ENCODE results near the gene SELENOH.

The SELENOH gene

DNA sequence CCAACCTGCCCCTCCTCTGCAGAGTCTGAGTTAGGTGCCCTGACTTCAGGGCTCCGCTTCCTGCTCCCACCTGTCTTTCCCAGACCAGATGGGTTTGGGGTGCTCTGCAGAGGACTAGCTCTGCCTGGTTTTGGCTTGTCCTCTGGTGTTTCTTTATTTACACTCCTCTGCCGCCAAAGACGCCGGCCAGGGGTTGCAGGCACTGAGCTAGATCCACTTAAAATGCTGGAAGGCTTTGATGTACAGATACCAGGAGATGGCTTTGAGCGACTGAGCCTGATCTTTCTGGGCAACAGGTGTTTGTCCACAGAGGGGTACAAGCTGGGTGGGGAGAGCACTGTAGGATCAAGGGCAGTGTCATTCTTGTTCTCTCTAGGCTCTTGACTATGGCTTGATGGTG, 3.9 kb downstream of the SELENOH start:
- no peak for DNase-seq (ENCODE audit: low read depth in 2 of 2, low spot score in 1 of 2)

DNA sequence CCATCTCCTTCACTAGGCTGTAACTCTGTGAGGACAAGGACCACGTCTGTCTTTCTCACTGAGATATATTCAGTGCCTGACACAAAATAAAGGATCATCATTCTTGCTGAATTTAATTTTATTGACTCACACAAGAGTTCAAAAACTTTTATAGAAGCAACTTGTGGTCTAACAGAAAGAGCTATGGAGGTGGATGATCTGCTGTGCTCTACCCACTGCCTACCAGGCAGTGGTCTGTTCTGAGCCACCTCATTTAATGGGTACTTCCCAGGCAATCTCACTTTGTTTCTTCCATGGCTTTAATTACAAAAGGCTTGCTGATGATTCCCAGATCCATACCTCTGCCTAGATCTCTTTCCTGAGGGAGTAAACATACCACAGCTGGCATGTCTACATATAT, 5.6 kb downstream of the SELENOH start:
- no peak for DNase-seq (ENCODE audit: low read depth in 2 of 2, low spot score in 1 of 2)

DNA sequence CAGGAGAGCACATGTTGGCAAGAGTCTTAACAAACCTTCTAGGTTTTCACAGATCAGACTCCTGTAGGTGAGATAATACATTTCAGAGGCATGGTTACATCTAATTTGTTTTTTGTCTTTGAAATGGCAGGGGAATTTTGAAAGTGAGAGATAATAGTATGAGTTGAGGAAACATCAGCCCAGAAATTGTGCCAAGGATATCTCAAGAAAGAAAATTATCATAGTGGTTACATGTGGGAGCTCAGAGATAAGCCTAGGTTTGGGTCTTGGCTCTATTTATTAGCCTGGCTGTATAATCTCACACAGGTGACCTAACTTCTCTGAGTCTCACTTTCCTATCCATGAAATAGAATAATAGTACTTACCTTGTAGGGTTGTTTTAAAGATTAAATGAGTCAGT, 9.9 kb downstream of the SELENOH start:
- DNase-seq (ENCODE audit: low read depth in 2 of 2, low spot score in 1 of 2), result no peak

DNA sequence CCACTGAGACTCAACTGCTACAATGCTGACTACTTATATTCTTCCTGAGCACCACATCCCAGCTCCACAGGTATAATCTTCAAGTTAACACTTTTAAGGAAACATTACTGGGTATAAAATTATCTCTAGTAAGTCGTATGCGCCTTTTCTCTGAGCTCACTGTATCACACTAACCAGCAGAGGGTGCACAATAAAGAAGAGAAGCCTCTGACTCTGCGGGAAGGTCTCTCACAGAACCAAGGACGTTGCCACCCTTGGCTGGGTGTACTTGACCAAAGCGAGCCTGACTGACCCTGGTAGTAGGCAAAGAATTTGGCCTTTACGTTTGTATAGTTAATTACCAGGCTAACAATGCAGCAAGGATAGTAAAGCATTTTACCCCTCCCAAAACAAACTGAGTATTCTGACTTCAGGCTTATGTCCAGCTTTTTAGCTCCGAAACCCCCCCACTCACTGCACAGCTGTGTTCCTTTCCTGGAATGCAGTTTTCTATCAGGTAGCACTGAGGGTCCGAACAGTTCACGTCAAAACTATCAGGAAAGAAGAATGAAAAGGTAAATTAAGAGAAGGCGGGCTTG, 10.5 kb downstream of the SELENOH start, which contains the start of gene BTBD18:
BTBD18 (minus strand) TSS at position 144 of the 578 bp plus-strand sequence. CDS start 631 bp downstream, outside the sequence.
- DNase-seq (ENCODE audit: low read depth in 2 of 2, low spot score in 1 of 2), result no peak

DNA sequence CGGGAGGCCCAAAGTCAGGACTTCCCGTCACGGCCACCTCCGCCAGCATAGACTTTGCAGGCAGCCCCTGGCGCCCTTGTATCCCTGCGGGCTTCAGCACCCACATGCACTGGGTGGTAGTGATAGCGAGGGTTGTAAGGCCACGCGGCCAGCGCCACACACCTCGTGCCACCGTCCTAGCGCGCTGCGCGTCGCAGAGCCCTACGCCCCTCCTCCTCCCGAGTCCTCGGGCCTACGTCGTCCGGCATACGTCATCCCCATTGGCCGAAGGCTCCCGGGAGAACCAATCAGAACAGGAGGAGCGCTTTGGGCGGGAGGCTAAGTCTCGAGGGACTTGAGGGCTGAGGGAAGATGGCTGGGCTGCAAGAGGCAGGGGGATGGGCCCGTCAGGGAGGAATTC, 11.7 kb downstream of the SELENOH start:
- no peak for DNase-seq (ENCODE audit: low read depth in 2 of 2, low spot score in 1 of 2)

DNA sequence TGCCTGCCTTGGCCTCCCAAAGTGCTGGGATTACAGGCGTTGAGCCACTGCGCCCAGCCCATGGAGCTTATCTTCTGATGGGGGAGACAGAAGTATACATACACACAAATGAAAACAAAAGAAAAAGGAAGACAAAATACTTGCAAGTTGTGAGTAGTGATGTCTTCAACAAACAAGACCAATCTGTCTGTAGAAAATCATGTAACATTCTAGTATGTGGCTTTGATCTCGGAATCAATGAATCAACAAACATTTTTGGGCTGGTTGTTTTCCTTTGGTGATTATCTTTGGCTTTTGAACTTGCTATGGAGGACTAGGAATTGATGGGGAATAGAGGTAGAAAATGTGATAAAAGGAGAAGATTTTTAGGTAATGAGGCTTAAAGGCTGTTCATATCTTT, 16.9 kb downstream of the SELENOH start:
- no peak for DNase-seq (ENCODE audit: low read depth in 2 of 2, low spot score in 1 of 2)

DNA sequence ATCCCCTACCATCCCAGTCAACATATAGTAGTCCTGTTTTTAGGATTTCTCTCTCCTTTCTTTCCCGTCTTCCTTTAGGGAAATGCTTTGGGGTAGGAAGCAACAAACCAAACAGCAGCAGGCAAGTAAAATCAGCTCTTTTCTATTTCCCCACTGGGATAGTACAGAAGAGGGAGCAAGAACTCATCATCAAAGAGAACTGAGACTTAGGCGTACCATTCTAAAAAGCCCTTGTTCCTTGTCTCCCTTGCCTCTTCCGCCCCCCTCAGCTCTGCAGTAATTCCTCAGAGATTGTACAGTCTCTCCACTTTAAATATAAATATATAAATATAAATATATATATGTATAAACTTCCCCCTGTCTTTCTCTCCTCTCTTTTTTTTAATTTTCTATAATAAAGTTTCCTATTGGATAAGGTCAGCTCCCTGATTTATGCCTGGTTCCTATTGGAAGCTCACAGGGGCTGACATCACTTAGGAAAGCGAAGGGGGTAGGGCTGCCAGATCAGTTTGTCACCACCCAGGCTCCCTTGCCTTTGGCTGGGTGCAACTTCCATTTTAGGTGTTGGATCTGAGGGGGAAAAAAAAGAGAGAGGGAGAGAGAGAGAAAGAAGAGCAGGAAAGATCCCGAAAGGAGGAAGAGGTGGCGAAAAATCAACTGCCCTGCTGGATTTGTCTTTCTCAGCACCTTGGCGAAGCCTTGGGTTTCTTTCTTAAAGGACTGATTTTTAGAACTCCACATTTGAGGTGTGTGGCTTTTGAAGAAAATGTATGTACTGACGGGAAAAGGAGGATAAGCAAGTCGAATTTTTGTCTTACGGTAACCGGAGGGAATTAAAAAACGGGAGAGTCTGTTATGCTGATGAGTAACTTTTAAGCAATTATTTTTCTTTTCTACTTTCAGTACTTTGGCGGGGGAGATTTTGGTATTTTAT, 20.3 kb downstream of the SELENOH start, which contains the start of gene CTNND1:
CTNND1 (plus strand) TSS at position 502 of the 934 bp plus-strand sequence. CDS start 29,677 bp downstream, outside the sequence.
- no peak for DNase-seq (ENCODE audit: low read depth in 2 of 2, low spot score in 1 of 2)

DNA sequence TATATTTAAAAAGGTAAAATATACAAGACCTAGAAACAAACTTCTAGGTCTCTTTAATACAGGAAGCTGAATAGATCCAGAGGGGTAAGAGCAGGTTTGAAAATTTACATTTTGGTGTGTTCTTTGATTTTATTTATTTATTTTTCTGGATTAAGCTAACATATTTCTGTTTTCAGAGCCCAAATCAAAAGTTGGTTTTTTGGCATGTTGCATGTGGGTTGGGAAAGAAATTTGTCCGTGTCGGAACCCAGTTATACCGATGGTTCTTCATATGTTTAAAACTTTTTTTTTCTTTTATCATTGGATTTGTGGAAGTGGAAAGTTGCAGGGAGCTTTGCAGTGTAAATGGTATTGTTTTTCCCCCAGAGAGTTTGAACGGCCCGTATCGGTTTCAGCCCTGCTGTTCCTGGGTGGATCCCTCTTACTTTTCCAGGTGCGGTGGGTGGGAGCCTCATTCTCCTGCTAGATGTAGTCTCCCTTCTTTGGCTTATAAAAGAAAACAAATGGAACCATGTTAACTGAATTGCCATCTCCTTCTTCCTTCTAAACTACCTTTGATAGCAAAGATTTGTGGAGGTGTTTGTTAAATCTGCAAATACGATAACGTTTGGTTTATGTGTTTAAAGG, 21.1 kb downstream of the SELENOH start:
- DNase-seq (ENCODE audit: low read depth in 2 of 2, low spot score in 1 of 2), result no peak

DNA sequence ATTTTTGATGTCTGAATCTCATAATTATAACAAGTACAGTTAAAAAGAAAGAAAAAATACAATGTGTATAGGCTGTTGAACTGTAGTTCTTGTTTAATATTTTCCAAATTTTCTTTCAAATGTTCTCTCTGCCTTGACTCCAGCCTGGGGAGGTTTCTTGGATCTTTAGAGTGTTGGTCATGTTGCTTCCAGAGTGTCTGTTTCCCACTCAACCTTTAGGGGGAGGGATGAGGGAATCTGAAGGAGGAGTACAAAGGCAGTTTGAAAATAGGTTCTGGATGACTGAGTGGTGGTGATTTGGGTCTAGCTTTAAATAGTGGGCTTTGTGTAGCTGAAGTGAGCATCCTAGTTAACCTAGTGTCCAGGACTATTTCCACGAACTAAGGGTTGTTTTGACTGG, 22.3 kb downstream of the SELENOH start:
- no peak for DNase-seq (ENCODE audit: low read depth in 2 of 2, low spot score in 1 of 2)

DNA sequence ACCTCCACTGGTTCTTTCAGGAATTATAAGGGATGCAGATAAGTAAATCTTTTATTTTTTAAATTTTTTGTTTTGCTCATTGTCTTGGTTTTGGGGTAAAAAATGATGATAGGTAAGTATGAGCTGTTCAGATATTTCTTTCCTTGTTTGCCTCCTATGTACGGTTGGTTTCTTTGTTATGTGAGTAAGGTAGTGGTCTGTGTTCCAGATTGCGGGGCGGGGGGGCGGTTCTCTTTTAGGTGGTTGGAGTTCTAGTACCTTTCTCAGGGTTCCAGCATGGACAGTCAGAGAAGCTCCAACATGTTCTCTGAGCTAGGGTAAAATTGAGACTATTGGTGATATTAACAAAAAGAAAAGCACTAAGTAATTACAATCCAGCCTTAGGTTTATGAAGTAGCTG, 22.7 kb downstream of the SELENOH start:
- DNase-seq (ENCODE audit: low read depth in 2 of 2, low spot score in 1 of 2), result no peak

DNA sequence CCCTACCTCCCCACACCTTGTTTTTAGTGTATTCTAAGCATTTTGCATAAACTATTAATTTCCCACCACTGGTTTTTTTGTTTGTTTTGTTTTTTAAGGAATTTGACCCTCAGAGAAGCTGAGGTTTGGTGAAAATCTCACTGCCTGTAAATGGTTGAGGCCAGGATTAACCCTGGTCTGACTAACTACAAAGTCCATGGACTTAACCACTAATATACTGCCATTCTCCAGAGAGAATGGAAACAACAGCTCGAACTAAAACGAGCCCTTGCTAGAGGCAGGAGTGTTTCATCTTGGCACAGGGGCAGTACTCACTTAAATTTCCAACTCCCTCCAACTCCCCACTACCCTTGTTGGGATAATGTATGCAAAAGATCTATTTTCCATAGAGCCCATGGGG, 23.3 kb downstream of the SELENOH start:
- DNase-seq (ENCODE audit: low read depth in 2 of 2, low spot score in 1 of 2), result no peak

DNA sequence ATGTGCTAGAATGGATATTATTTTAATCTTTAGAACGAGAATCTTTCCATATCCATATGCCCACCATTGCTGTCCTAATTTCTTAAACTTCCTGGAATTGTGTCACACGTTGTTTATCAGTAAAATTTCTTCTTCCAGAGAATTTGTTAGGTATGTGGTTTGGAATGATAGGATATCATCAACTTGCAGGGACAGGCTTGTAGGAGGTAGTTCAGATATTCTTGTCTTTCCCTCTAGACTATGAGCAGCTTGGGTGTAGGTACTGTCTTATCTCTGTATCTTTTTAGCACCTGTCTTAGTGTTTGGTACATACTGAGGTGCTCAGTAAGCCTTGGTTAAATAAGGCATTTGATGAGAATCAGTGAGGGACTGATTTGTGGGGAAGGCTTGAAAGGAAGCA, 23.7 kb downstream of the SELENOH start:
- DNase-seq (ENCODE audit: low read depth in 2 of 2, low spot score in 1 of 2), result no peak

DNA sequence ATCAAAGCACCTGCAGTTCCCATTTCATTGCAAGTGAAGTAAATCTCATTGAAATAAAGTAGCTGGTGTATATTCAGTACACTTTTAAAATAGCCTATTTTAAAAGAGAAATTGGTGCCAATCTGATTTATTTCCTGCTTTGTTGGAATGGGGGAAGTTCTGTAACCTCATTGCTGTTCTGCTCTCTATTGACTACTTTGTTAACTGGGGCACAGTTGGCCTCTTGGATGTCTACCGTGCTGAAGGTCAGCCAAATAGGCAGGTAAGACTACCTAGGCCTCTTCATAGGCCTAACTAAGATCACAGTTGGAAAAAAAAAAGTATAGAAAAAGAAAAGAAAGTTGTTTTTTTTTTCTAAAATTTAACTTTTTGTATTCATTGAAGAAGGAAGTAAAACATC, 29.5 kb downstream of the SELENOH start:
- DNase-seq (ENCODE audit: low read depth in 2 of 2, low spot score in 1 of 2), result no peak

DNA sequence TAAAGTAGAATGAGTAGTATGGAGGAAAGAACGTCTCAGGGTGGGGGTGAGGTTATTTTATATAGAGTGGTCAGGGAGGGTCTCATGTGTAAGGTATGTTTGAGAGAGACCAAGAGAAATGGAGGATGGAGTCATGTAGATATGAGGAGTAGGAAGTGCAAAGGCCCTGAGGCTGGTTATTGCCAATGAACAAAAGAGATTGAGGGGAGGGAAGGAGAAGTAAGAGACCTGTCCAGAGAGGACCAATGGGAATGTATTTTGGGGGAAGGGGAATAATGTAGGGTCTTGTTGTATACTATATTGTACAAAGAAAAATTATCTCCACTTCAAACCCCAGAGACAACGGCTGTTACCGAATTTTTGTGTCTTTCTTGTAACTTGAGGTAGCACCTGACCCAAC, 30.1 kb downstream of the SELENOH start:
- DNase-seq (ENCODE audit: low read depth in 2 of 2, low spot score in 1 of 2), result no peak

DNA sequence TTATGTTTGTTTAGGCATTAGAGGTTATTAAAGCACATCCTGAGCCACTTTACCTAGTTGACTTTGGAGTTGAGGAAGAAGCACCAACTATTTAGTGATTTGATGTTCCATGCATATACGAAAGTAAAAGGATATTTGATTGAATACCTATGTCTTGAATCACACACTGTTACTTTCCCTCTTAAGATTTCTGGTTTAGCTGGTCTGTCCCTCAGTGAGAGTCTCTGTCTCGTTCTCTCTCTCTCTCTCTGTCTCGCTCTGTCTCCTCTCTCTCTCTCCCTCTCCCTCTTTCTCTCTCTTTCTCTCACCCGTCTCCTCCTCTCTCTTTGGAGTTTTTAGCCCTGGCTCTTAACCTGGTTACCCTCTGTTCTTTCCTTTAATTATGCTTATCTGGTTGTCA, 31.3 kb downstream of the SELENOH start:
- no peak for DNase-seq (ENCODE audit: low read depth in 2 of 2, low spot score in 1 of 2)

DNA sequence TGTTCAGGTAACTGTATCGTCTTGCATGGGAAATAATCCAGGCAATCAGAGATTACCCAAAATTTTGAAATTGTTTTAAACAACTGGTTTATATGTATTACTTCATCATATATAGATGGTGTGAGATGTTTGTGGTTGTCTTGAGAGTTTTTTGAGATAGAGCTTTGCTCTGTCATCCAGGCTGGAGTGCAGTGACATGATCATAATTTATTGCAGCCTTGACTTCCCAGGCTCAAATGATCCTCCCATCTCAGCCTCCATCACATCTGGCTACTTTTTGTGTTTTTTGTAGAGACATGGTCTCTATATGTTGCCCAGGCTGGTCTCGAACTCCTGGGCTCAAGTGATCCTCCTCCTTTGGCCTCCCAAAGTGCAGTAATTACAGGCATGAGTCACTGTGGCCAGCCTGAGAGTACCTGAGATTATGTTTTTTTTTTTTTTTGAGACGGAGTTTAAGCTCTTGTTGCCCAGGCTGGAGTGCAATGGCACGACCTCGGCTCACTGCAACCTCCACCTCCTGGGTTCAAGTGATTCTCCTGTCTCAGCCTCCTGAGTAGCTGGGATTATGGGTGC, 31.8 kb downstream of the SELENOH start:
- no peak for DNase-seq (ENCODE audit: low read depth in 2 of 2, low spot score in 1 of 2)

DNA sequence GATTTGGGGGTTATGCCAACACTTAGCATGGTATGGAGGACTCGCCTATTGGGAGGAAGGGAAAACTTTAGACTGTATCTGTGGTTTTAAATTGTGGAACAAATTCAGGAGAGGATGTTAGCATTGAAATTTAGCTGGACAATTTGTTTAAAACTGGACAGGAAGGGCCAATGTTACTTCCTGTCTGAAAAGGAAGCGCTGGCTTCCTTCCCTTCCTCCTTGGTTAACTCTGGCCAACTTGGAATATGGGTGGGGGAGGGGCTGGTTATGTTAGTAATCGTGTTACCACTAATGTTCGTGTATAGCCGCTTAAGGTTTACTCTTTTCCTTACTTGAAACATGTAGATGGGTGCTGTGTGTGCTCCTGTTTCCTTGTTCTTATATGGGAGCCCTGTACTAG, 34.2 kb downstream of the SELENOH start:
- no peak for DNase-seq (ENCODE audit: low read depth in 2 of 2, low spot score in 1 of 2)

DNA sequence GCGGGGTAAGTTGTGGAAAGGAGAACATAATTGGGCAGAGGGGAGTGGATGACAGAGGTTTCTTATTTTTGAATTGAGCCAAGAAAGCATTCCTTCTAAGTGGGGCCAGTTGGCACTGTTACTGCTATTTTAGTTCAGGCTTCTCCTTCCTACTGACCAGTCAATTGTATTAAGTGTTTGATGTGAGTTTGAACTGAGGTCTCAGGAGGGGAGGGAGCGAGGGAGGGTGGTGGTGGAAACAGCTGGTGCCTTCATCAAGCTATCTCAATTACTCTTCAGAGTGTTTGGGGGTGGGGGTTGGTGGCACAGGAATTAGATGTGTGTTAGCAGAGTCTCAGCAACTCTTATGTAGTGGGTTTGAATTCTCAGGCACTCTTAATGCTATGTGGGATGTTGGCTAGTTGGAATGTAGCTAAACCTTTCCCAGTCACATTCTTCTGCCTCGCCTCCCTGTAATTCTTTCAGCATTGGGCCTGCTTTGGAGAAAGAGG, 34.8 kb downstream of the SELENOH start:
- no peak for DNase-seq (ENCODE audit: low read depth in 2 of 2, low spot score in 1 of 2)

DNA sequence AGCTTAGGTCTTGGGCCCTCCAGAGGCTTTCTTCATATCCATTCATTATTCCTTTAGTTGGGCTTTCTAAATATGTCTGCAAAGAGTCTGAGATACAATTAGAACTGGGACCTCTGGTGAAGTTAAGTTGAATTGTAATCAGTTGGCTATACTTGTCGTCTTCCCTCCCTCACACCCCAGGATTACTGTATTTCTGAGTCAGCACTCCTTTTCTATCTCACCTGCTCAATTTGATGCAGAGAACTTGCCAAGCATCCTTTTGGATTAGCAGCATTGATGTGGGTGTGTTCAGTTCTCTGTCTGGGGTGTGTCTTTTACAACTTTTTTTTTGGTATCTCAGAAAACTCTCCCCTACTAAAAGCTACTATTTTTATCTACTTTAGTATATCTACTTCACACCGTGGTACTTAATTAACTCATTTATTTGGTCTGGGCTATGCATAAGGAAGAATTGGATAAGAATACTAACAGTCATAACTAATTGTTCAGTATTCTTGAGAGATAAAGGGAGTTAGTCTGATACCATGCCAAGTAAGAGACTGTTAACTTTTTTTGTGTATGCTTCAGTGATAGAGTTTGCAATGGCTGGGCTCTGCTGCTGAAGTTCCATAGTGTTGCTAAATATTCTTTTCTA, 35.4 kb downstream of the SELENOH start:
- DNase-seq (ENCODE audit: low read depth in 2 of 2, low spot score in 1 of 2), result no peak

DNA sequence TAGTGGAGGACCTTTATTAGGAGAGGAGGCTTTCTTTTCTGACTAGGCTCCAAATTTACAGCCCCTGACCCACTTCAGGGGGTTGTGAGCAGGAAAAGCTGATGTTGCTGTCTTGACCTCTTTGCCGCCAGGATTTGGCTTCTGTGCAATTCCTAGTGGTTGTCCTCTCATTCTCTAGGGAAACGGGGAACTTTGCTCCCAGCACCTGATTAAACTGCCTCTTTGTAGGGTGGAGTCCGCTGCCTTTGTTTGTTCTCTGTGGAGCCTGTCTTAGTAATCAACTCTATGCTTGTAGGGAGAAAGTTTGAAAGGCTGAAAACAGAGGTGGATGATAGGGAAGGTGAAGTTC, 36.7 kb downstream of the SELENOH start:
- DNase-seq (ENCODE audit: low read depth in 2 of 2, low spot score in 1 of 2), result no peak

Measured in stimulated activated CD8-positive, alpha-beta memory T cell treated with anti-CD3 and anti-CD28 coated beads, Interleukin-4, amount 100 ng/mL, for 1 hour (primary cell).